HAP-1 (cell line): ENCODE measurements around the gene CRISP1.
"Not testable (repeated sequence)": the region's sequence is repeated elsewhere in the genome, so short reads cannot be mapped to it uniquely, and the experiment has no call there.

Source experiments
- DNase-seq, 2 experiments: peaks; one replicate each; pipeline ENCODE4 v3.0.0-alpha.2; 2016 to 2020; ENCODE audit warnings: low spot score in 2 of 2
- H3K27me3 ChIP-seq: fragments of 250-450 bp; sonication (Bioruptor Pico); 2 replicates; pipeline ENCODE4 v1.5.1; 2020; ENCODE audit warnings: low read depth, mild to moderate bottlenecking, moderate library complexity
- H3K36me3 ChIP-seq: fragments of 250-450 bp; sonication (Bioruptor Pico); replicated peaks from 2 replicates; pipeline ENCODE4 v1.5.1; 2020; ENCODE audit warnings: mild to moderate bottlenecking
- H3K4me1 ChIP-seq: fragments of 250-450 bp; sonication (Bioruptor Pico); 2 replicates; pipeline ENCODE4 v1.5.1; 2020; ENCODE audit warnings: mild to moderate bottlenecking
- H3K4me3 ChIP-seq: fragments of 250-450 bp; sonication (Bioruptor Pico); 2 replicates; pipeline ENCODE4 v1.5.1; 2020; ENCODE audit warnings: mild to moderate bottlenecking, moderate library complexity
- H3K9me3 ChIP-seq: fragments of 250-450 bp; sonication (Bioruptor Pico); 2 replicates; pipeline ENCODE4 v1.5.1; 2020; ENCODE audit warnings: mild to moderate bottlenecking, moderate library complexity
- in situ Hi-C: fragments of 300-500 bp; cut with MboI; formaldehyde crosslinking; loops from 3 replicates; pipeline ENCODE4 v1.14.3; 2020; ENCODE audit warnings: low sequenced_read_pairs, inconsistent platforms, mixed read lengths

CRISP1 gene, protein sequence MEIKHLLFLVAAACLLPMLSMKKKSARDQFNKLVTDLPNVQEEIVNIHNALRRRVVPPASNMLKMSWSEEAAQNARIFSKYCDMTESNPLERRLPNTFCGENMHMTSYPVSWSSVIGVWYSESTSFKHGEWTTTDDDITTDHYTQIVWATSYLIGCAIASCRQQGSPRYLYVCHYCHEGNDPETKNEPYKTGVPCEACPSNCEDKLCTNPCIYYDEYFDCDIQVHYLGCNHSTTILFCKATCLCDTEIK

DNA sequence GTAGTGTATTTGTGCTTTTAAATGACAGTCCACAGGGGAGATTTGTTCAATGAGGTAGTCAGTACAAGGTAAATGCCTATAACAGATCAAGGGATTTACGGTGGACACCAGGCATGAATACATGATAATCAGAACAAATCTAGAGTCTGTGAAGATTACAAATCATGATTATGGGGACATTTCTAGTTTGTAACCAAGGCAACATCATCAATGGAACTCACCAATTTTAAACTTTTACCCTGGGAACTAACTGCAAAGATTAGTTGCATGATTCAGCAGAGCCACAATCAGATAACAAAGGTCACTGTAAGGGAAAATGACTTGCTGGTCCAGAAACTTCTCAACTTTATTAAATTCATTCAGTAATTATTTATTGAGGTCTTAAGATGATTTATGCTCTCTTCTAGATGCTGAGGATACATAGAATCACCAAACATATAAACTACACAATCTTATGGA, at the start of gene CRISP1:
CRISP1 (minus strand) TSS at position 51 of the 459 bp plus-strand sequence. CDS start 9,135 bp downstream, outside the sequence.
- no peak for DNase-seq
- H3K27me3 ChIP-seq = no peaks in the 10 kb centered on the region; the same call in 1 of the 2 replicates
- in situ Hi-C loops = no loop called here
- no peaks in the 10 kb centered on the region for H3K4me1 ChIP-seq
- H3K36me3 ChIP-seq = no peaks in the 10 kb centered on the region
- H3K9me3 ChIP-seq = no peaks in the 10 kb centered on the region
- no peak within 1 kb of the TSS for H3K4me3 ChIP-seq

DNA sequence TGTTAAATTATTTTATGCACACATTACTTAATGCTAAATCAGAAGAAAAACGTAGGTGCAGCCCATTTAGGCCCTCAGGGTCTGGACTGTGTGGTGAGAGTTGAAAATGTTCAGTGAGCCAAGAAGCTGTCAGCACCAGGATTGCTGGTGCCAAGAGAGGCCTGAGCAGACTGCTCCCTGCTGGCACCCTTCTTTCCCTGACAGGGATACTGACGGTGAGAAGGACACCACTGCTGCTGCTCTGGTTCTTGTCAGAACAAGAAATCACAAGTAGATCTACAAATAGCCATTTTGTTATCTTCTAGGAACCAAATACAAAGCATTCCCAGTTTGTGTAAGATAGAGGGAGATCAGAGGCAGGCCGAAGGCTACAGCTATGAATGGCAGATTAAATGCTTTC, 48.7 kb upstream of the CRISP1 start:
- Histone ChIP-seq H3K36me3 (no peaks in the 10 kb centered on the region), H3K4me1 (peaks cover 27% of the 10 kb centered on the region), H3K27me3 (peaks cover 2% of the 10 kb centered on the region; the same call in 1 of the 2 replicates), H3K9me3 (no peaks in the 10 kb centered on the region), H3K4me3 (no peak overlapping the region)
- in situ Hi-C loops = no loop called here
- no peak for DNase-seq

DNA sequence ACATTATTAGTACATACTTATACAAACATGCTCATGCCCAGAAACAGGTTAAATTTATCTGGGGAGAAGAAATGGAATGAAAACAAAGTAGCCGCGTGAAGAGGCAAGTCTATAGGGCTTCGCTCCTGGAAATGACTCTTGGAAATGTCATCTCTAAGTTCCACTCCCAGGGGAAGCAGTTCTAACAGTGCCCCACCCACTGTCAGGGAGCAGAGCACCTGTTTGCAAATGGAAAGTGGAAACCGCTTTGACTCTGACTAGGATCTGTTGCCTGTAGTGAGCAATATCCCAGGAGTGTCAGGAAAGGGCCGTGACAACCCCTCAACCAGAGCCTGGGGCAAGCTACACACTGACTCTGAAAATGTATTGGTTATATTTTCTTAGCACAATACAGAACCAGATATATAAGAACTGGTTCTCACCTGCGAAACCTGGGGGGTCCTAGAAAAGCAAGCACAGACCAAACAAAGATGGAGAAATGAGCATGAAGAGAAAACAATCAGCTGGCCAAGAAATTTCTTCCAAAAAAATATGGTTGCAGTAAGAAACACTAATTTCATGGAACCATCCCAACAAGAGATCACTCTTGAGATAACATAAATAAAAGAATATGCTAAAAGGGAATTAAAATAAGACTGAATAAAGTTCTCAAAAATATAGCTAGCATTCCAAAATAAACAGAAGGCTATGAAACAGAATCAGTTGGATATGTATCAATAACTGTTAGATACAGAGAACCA, 47.5 kb upstream of the CRISP1 start:
- DNase-seq = no peak
- in situ Hi-C loops = no loop called here
- Histone ChIP-seq H3K9me3 (no peaks in the 10 kb centered on the region), H3K36me3 (no peaks in the 10 kb centered on the region), H3K4me3 (no peak overlapping the region), H3K4me1 (peaks cover 27% of the 10 kb centered on the region), H3K27me3 (0 out of 2 replicates have a peak, but pooled peaks cover 1% of the 10 kb centered on the region)

DNA sequence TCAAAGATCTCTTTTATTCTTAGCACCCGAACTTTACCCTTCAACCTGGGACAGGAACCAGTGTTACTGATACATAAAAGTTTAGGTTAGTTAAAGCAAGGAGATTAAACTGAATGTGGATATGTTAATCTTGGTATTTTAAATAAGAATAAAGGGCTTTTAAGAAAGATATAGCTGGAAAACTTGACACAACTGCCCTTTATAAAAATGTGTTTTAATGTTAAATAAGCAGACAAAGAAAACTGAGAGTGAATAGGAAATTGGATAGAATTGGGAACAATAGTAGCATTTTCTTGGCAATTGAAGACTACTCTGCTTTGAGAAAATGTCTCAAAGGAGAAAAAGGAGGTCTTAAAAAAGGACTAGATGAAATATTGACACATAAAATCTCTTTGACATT, 45.9 kb upstream of the CRISP1 start:
- in situ Hi-C loops = no loop called here
- Histone ChIP-seq H3K4me1 (peaks cover 27% of the 10 kb centered on the region), H3K27me3 (peaks cover 8% of the 10 kb centered on the region; the same call in 1 of the 2 replicates), H3K4me3 (no peak overlapping the region), H3K9me3 (no peaks in the 10 kb centered on the region), H3K36me3 (no peaks in the 10 kb centered on the region)
- DNase-seq = peak in 1 of 2 experiments; percentile 95

DNA sequence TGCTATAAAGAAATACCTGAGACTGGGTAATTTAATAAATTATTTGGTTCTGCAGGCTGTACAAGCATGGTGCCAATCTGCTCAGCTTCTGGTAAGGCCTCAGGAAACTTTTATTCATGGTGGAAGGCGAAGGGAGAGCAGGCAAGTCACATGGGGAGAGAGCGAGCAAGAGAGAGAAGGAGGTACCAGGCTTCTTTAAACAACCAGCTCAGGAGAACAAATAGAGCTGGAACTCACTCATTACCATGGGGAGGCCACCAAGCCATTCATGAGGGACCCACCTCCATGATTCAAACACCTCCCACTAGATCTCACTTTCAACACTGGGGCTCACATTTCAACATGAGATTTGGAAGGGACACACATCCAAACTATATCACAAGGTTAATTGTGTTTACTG, 44.9 kb upstream of the CRISP1 start:
- peaks cover 8% of the 10 kb centered on the region; the same call in 1 of the 2 replicates for H3K27me3 ChIP-seq
- no peaks in the 10 kb centered on the region for H3K9me3 ChIP-seq
- no peak for DNase-seq
- no peak overlapping the region for H3K4me3 ChIP-seq
- no peaks in the 10 kb centered on the region for H3K36me3 ChIP-seq
- peaks cover 27% of the 10 kb centered on the region for H3K4me1 ChIP-seq
- in situ Hi-C loops = no loop called here

DNA sequence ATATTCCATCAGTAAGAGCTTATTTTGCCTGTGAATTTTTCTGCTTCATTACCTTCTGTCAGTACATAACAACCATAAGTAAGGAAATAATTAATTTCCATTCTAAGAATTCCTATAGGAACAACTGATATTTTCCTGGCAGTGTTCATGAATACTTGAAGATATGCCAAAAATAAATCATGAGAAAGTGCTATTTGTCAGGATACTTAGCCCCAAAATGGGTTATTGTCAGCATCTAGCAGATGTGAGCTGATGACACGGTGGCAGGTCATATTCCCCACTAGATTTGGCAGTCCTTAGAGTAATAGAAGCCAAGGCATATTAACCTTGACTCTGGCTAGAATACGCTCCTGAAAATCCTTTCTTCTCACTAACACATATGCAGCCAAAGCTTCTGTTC, 43.2 kb upstream of the CRISP1 start:
- Histone ChIP-seq H3K4me1 (peaks cover 24% of the 10 kb centered on the region), H3K9me3 (no peaks in the 10 kb centered on the region), H3K27me3 (peaks cover 11% of the 10 kb centered on the region; the same call in 1 of the 2 replicates), H3K4me3 (no peak overlapping the region), H3K36me3 (no peaks in the 10 kb centered on the region)
- no peak for DNase-seq
- in situ Hi-C loops = no loop called here

DNA sequence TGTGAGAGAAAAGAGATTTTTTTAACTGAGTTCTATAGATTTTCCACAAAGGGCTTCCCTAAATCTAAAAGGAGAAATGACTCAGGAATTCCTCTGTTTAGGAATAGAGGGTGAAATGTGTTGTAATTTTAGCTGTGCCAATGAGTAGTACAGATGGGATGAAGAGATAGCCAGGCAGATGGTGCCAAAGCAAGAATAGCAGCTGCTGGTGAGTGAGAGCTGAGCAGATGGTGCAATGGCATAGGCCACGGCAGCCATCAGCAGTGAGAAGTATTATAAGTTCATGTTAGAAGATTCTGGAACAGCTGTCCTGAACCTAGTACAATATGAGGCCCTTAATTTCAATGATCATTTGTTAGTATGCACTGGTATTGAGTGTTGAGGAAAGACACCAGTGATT, 40.2 kb upstream of the CRISP1 start:
- no peak for DNase-seq
- in situ Hi-C loops = no loop called here
- H3K4me3 ChIP-seq = no peak overlapping the region
- H3K9me3 ChIP-seq = no peaks in the 10 kb centered on the region
- H3K36me3 ChIP-seq = no peaks in the 10 kb centered on the region
- H3K4me1 ChIP-seq = peaks cover 3% of the 10 kb centered on the region
- H3K27me3 ChIP-seq = peaks cover 11% of the 10 kb centered on the region

DNA sequence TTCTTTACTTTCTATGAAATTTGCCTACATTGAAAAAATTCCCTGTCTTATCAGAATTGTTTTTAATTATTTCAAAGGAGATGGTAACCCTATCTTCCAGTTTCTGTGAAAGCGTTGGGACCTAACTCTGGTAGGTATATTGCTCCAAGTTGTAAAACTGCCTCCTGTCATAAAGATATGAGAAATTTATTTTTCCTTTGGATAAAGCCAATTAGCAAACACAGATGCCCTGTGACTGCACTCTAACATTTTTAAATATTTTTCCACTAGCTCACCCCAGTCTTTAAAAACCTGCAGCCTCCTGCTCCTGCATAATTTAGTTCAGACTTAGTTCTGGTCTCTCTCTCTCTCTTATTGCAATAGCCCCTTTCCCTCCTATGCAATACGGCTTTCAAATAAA, 39.0 kb upstream of the CRISP1 start:
- H3K36me3 ChIP-seq = no peaks in the 10 kb centered on the region
- in situ Hi-C loops = no loop called here
- no peaks in the 10 kb centered on the region for H3K4me1 ChIP-seq
- peaks cover 11% of the 10 kb centered on the region for H3K27me3 ChIP-seq
- H3K9me3 ChIP-seq = no peaks in the 10 kb centered on the region
- DNase-seq = no peak
- no peak overlapping the region for H3K4me3 ChIP-seq

DNA sequence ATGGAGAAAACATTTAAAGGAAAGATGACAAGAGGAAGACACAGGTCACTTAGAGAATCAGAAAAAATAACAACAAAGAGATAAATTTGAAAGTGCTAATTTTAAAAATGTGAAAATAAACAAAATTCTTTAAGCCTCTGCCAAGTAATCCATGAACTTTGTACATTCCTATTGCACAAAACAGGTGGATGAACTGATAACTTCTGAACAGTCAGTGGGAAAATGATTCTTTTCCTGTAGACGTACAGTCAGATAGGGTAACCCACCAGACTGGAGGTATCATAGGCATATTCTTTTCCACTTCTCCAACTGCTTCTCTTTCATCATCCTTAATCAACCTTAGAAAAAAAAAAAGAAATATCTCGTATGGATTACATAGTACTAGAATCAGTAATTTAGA, 36.5 kb upstream of the CRISP1 start:
- DNase-seq = no peak
- Histone ChIP-seq H3K4me1 (no peaks in the 10 kb centered on the region), H3K9me3 (no peaks in the 10 kb centered on the region), H3K4me3 (no peak overlapping the region), H3K27me3 (peaks cover 3% of the 10 kb centered on the region), H3K36me3 (no peaks in the 10 kb centered on the region)
- in situ Hi-C loops = no loop called here

DNA sequence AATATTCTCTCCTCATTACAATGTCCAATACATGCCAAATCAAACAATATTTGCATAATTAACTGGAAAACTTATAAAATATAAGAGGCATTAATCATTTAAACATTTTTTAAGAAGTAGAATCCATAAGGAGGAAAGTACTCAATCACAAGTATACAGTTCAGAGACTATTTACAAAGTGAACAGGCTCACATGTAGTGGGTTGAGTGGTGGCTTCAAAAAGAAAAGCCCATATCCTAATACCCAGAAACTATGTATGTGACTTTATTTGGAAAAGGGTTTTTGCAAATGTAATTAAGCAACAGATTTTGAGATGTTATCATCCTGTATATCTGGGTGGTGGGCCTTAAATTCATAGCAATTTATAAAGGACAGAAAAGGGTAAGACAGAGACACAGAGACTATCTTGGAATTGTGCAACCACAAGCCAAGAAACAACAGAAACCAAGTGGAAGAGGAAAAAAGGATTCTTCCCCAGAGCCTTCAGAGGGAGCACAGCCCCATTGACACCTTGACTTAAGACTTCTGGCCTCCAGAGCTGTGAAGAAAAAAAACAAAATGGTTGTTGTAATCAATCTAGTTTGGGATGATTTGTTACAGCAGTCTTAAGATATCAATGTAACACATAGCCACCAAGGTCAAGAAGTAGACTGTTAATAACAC, 32.7 kb upstream of the CRISP1 start:
- no peaks in the 10 kb centered on the region; the same call in 1 of the 2 replicates for H3K27me3 ChIP-seq
- DNase-seq = no peak
- in situ Hi-C loops = no loop called here
- no peak overlapping the region for H3K4me3 ChIP-seq
- H3K4me1 ChIP-seq = no peaks in the 10 kb centered on the region
- H3K9me3 ChIP-seq = no peaks in the 10 kb centered on the region
- H3K36me3 ChIP-seq = no peaks in the 10 kb centered on the region

DNA sequence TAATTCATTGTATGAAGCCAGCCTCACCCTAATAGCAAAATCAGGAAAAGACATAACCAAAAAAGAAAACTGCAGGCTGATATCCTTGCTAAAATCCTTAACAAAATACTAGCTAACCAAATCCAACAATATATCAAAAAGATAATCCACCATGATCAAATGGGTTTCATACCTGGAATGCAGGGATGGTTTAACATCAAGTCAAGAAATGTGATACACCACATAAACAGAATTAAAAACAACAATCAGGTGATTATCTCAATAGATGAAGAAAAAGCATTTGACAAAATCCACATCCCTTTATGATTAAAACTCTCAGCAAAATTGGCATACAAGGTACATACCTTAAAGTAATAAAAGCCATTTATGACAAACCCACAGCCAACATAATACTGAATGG, 29.2 kb upstream of the CRISP1 start:
- H3K36me3 ChIP-seq, in situ Hi-C loops, DNase-seq, H3K4me1 ChIP-seq, H3K9me3 ChIP-seq, H3K27me3 ChIP-seq, H3K4me3 ChIP-seq: not testable (repeated sequence)

DNA sequence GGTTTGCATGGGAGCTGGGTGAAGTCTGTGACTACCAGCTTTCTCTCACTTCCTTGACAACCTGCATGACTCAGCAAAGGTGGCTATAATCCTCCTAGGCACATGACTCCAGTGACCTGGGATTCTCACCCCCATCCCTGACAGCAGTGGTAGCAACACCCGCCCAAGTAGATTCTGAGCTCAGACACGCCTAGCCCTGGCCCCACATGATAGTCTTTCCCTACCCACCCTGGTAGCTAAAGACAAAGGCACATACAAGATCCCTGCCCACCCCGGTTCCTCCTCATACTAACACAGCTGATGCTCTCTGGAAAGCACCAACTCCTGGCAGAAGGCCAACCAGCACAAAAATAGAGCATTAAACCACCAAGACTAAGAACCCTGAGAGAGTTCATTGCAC, 25.9 kb upstream of the CRISP1 start:
- no peaks in the 10 kb centered on the region for H3K9me3 ChIP-seq
- in situ Hi-C loops = no loop called here
- H3K36me3 ChIP-seq = no peaks in the 10 kb centered on the region
- H3K27me3 ChIP-seq = no peaks in the 10 kb centered on the region
- no peak for DNase-seq
- 0 out of 2 replicates have a peak, but pooled peaks cover 2% of the 10 kb centered on the region for H3K4me1 ChIP-seq
- H3K4me3 ChIP-seq = no peak overlapping the region

DNA sequence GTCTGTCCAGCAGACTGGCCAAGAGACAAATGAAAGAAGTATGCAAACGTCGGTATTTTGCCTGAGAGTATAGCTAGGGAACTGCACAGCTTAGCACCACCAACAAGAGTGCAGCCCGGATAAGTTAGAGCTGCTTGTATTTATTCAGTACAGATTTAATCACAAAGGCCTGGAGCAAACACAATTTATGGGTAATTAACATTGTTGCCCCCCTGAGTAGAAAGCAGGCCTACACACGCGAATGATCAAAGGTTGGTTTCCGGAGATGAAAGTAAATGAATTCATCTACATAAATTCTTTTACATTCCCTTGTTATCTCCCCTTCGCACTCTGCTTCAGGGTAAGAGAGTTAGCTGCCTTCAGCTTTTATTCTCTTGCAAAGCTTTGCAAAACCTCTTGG, 24.7 kb upstream of the CRISP1 start:
- Histone ChIP-seq H3K4me1 (0 out of 2 replicates have a peak, but pooled peaks cover 2% of the 10 kb centered on the region), H3K36me3 (no peaks in the 10 kb centered on the region), H3K27me3 (no peaks in the 10 kb centered on the region), H3K4me3 (no peak overlapping the region), H3K9me3 (no peaks in the 10 kb centered on the region)
- peak in 1 of 2 experiments; percentile 15 for DNase-seq
- in situ Hi-C loops = no loop called here
